Mesendoderm (in vitro differentiated cells): ENCODE results near the gene WDR86.
A peak's percentile ranks its signal among the peaks of the same experiment; 100 is the strongest.

ENCODE experiments used
- DNase-seq: peaks from one replicate; pipeline ENCODE4 v3.0.0; 2013
- H2AK5ac ChIP-seq: 2 replicates; pipeline ENCODE4 v1.6.1; 2013; ENCODE audit warnings: low read length, inconsistent platforms
- H2BK120ac ChIP-seq: 2 replicates; pipeline ENCODE4 v1.6.1; 2013; ENCODE audit warnings: low read depth, mild to moderate bottlenecking, low read length, moderate library complexity, mixed read lengths
- H2BK15ac ChIP-seq: replicated peaks from 2 replicates; pipeline ENCODE4 v1.6.1; 2013; ENCODE audit warnings: low read depth, mild to moderate bottlenecking, moderate library complexity
- H2BK5ac ChIP-seq: 2 replicates; pipeline ENCODE4 v1.6.1; 2013; ENCODE audit warnings: low read length, inconsistent platforms
- H3K18ac ChIP-seq: 2 replicates; pipeline ENCODE4 v1.6.1; 2013; ENCODE audit warnings: mild to moderate bottlenecking, low read length, mixed read lengths
- H3K23ac ChIP-seq: one replicate; pipeline ENCODE4 v1.6.1; 2013; ENCODE audit warnings: low read length
- H3K27ac ChIP-seq: 2 replicates; pipeline ENCODE4 v1.5.1; 2013; ENCODE audit warnings: low read depth, mild to moderate bottlenecking, inconsistent platforms, low read length, moderate library complexity
- H3K27me3 ChIP-seq: 2 replicates; pipeline ENCODE4 v1.6.1; 2013; ENCODE audit warnings: low read length, control low read depth, mild to moderate bottlenecking, inconsistent platforms; ENCODE audit not compliant: insufficient read depth, poor library complexity
- H3K36me3 ChIP-seq: 2 replicates; pipeline ENCODE4 v1.6.1; 2013; ENCODE audit warnings: low read length, inconsistent platforms; ENCODE audit not compliant: control insufficient read depth, insufficient read depth
- H3K4ac ChIP-seq: one replicate; pipeline ENCODE4 v1.6.1; 2013; ENCODE audit warnings: low read depth, mild to moderate bottlenecking, low read length, moderate library complexity
- H3K4me1 ChIP-seq: 2 replicates; pipeline ENCODE4 v1.6.1; 2013; ENCODE audit warnings: low read depth, low read length, inconsistent platforms; ENCODE audit not compliant: control insufficient read depth
- H3K4me2 ChIP-seq: 2 replicates; pipeline ENCODE4 v1.6.1; 2013; ENCODE audit warnings: low read length
- H3K4me3 ChIP-seq: 2 replicates; pipeline ENCODE4 v1.5.1; 2013; ENCODE audit warnings: mild to moderate bottlenecking, low read length
- H3K56ac ChIP-seq: one replicate; pipeline ENCODE4 v1.6.1; 2013; ENCODE audit warnings: low read length
- H3K79me1 ChIP-seq: 2 replicates; pipeline ENCODE4 v1.6.1; 2013; ENCODE audit warnings: low read length, inconsistent platforms
- H3K79me2 ChIP-seq: 2 replicates; pipeline ENCODE4 v1.6.1; 2013; ENCODE audit warnings: mild to moderate bottlenecking, low read length; ENCODE audit not compliant: control insufficient read depth, insufficient read depth
- H3K9ac ChIP-seq: 2 replicates; pipeline ENCODE4 v1.6.1; 2013; ENCODE audit warnings: low read length, inconsistent platforms
- H4K5ac ChIP-seq: one replicate; pipeline ENCODE4 v1.6.1; 2013; ENCODE audit warnings: low read length
- H4K8ac ChIP-seq: one replicate; pipeline ENCODE4 v1.6.1; 2013; ENCODE audit warnings: low read depth, mild to moderate bottlenecking, control low read depth, low read length, moderate library complexity
- WGBS: extraction: QIAGEN DNeasy Blood & Tissue Kit; methylation state at CpG from one replicate; pipeline ENCODE4 v1.1.7; 2013; ENCODE audit warnings: low lambda C conversion rate, missing lambda C conversion rate; ENCODE audit not compliant: insufficient coverage; ENCODE audit errors: extremely low coverage; 5-methylcytosine and 5-hydroxymethylcytosine counted together

The WDR86 gene

DNA sequence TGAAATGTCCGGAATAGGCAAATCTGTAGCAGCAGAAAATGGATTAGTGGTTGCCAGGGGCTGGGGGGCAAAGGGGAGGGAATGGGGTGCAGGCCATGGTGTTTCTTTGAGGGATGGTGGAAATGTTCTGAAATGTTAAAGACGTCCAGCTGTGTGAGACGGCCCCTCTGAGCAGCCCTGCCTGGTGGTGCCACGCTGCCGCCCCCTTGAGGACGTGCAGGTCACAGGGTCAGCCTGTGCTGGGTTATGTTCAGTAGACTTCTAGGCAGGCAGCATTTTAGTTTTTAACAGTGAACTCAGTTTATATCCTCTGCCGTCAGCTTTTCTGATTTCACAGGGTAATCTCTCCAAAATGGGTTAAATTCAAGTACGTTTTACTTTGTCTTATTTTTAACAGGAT lies 58.8 kb downstream of the WDR86 start:
- H3K4me1 ChIP-seq, result no peaks in the 10 kb centered on the region
- no peak overlapping the region for H3K9ac ChIP-seq
- H3K27ac ChIP-seq, result no peak overlapping the region
- DNase-seq, result peak; percentile 54
- H3K79me1 ChIP-seq, result no peaks in the 10 kb centered on the region
- no peak overlapping the region for H3K23ac ChIP-seq
- no peak overlapping the region for H3K56ac ChIP-seq
- no peaks in the 10 kb centered on the region for H3K27me3 ChIP-seq
- H2BK120ac ChIP-seq, result no peak overlapping the region
- no peak overlapping the region for H3K18ac ChIP-seq
- H4K8ac ChIP-seq, result no peak overlapping the region
- H3K36me3 ChIP-seq, result peaks cover 2% of the 10 kb centered on the region
- no peak overlapping the region for H4K5ac ChIP-seq
- WGBS, result no CpG with 5 or more reads among the region's 8 CpGs
- no peak overlapping the region for H3K4me3 ChIP-seq
- no peak overlapping the region for H3K4ac ChIP-seq
- H2AK5ac ChIP-seq, result no peak overlapping the region
- no peak overlapping the region for H2BK15ac ChIP-seq
- H3K79me2 ChIP-seq, result no peaks in the 10 kb centered on the region
- H2BK5ac ChIP-seq, result no peak overlapping the region
- no peak overlapping the region for H3K4me2 ChIP-seq

DNA sequence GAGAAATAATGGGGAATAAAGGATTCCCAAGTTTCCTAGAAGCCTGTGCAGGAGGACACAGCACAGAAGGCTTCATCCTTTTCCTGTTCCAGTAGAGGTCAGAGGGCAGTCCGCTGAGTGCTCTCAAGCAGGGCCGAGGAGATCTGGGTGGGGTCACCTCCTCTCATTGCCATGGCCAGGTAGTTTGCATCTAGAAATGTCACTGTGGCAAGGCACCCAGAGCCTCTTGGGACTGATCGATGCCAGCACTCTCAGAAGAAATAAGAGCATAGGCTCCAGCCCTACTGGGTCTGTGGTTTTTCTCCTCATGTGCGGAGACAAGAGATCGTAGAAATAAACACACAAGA lies 60.4 kb downstream of the WDR86 start:
- Histone ChIP-seq H3K4me2 (no peak overlapping the region), H2BK15ac (no peak overlapping the region), H3K4me1 (no peaks in the 10 kb centered on the region), H3K23ac (no peak overlapping the region), H2AK5ac (no peak overlapping the region), H2BK120ac (no peak overlapping the region), H3K36me3 (no peaks in the 10 kb centered on the region), H3K9ac (no peak overlapping the region), H3K27me3 (no peaks in the 10 kb centered on the region), H4K5ac (no peak overlapping the region), H4K8ac (no peak overlapping the region), H3K4me3 (no peak overlapping the region), H3K18ac (no peak overlapping the region), H3K27ac (no peak overlapping the region), H3K4ac (no peak overlapping the region), H3K56ac (no peak overlapping the region), H3K79me2 (no peaks in the 10 kb centered on the region), H3K79me1 (no peaks in the 10 kb centered on the region), H2BK5ac (no peak overlapping the region)
- WGBS, result no CpG with 5 or more reads among the region's 5 CpGs
- DNase-seq, result no peak

DNA sequence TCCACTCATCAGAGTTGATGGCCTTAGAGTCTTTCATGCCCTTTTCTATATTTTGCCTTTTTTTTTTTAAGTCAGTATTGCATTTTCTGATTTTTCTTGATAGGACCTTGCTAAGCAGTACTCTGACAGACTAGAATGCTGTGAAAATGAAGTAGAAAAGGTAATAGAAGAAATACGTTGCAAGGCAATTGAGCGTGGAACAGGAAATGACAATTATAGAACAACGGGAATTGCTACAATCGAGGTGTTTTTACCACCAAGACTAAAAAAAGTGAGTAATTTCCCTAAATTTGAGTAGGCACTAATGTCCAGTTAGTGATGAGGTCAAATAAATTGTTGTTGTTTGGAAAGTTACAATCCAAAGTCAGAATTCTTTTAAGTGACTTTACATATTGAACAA lies 60.9 kb downstream of the WDR86 start:
- no CpG with 5 or more reads among the region's 4 CpGs for WGBS

DNA sequence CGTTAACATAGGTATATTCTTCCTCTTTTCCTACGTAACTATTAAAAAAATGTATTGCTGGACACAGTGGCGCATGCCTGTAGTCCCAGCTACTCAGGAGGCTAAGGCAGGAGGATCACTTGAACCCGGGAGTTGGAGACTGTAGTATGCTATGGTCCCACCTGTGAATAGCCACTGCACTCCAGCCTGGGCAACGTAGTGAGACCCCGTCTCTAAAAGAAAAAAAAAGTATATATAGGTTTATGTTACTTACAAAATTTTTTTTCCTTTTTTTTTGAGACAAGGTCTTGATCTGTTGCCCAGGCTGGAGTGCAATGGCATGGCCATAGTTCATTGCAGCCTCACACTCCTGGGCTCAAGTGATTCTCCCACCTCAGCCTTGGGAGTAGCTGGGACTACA lies 62.6 kb downstream of the WDR86 start:
- H3K56ac ChIP-seq, result no peak overlapping the region
- no peak overlapping the region for H3K4me2 ChIP-seq
- H3K27ac ChIP-seq, result no peak overlapping the region
- H3K4me1 ChIP-seq, result no peaks in the 10 kb centered on the region
- H3K79me2 ChIP-seq, result peaks cover 3% of the 10 kb centered on the region
- H4K5ac ChIP-seq, result no peak overlapping the region
- H3K36me3 ChIP-seq, result no peaks in the 10 kb centered on the region
- peaks cover 3% of the 10 kb centered on the region for H3K79me1 ChIP-seq
- H3K27me3 ChIP-seq, result no peaks in the 10 kb centered on the region
- H3K9ac ChIP-seq, result no peak overlapping the region
- H2BK120ac ChIP-seq, result no peak overlapping the region
- H2AK5ac ChIP-seq, result no peak overlapping the region
- H2BK5ac ChIP-seq, result no peak overlapping the region
- H3K4me3 ChIP-seq, result no peak overlapping the region
- no peak overlapping the region for H3K23ac ChIP-seq
- no CpG with 5 or more reads among the region's 6 CpGs for WGBS
- no peak overlapping the region for H3K4ac ChIP-seq
- H3K18ac ChIP-seq, result no peak overlapping the region
- H2BK15ac ChIP-seq, result no peak overlapping the region
- DNase-seq, result no peak
- H4K8ac ChIP-seq, result no peak overlapping the region

More for the DNA sequence above, 60.9 kb downstream of the WDR86 start:
- Histone ChIP-seq H3K27ac (no peak overlapping the region), H4K5ac (no peak overlapping the region), H2AK5ac (no peak overlapping the region), H3K9ac (no peak overlapping the region), H3K56ac (no peak overlapping the region), H3K36me3 (no peaks in the 10 kb centered on the region), H4K8ac (no peak overlapping the region), H3K79me1 (no peaks in the 10 kb centered on the region), H3K4me3 (no peak overlapping the region), H3K4me2 (no peak overlapping the region), H3K18ac (no peak overlapping the region), H2BK5ac (no peak overlapping the region), H3K79me2 (no peaks in the 10 kb centered on the region), H2BK120ac (no peak overlapping the region), H3K23ac (no peak overlapping the region), H3K27me3 (no peaks in the 10 kb centered on the region), H3K4me1 (no peaks in the 10 kb centered on the region), H2BK15ac (no peak overlapping the region), H3K4ac (no peak overlapping the region)
- DNase-seq, result no peak

DNA sequence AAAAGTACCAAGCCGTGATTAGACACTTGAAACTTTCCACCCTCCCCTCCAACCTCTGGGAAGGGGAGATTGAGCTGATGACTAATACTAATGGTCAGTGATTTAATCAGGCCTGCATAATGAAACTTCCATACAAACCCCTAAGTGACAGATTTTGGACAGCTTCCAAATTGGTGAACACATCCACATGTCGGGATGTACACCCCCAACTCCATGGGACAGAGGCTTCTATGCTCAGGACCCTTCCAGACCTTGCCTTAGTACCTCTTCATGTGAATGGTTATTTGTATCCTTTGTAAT lies 63.4 kb downstream of the WDR86 start:
- Histone ChIP-seq H3K18ac (no peak overlapping the region), H3K79me1 (peaks cover 3% of the 10 kb centered on the region), H3K4ac (no peak overlapping the region), H2AK5ac (no peak overlapping the region), H3K23ac (no peak overlapping the region), H3K4me3 (no peak overlapping the region), H3K9ac (no peak overlapping the region), H3K4me1 (no peaks in the 10 kb centered on the region), H2BK15ac (no peak overlapping the region), H2BK120ac (no peak overlapping the region), H3K4me2 (no peak overlapping the region), H4K5ac (no peak overlapping the region), H4K8ac (no peak overlapping the region), H3K56ac (no peak overlapping the region), H3K79me2 (peaks cover 3% of the 10 kb centered on the region), H3K27me3 (no peaks in the 10 kb centered on the region), H3K27ac (no peak overlapping the region), H2BK5ac (no peak overlapping the region), H3K36me3 (no peaks in the 10 kb centered on the region)
- WGBS, result no CpG with 5 or more reads among the region's 2 CpGs
- no peak for DNase-seq

DNA sequence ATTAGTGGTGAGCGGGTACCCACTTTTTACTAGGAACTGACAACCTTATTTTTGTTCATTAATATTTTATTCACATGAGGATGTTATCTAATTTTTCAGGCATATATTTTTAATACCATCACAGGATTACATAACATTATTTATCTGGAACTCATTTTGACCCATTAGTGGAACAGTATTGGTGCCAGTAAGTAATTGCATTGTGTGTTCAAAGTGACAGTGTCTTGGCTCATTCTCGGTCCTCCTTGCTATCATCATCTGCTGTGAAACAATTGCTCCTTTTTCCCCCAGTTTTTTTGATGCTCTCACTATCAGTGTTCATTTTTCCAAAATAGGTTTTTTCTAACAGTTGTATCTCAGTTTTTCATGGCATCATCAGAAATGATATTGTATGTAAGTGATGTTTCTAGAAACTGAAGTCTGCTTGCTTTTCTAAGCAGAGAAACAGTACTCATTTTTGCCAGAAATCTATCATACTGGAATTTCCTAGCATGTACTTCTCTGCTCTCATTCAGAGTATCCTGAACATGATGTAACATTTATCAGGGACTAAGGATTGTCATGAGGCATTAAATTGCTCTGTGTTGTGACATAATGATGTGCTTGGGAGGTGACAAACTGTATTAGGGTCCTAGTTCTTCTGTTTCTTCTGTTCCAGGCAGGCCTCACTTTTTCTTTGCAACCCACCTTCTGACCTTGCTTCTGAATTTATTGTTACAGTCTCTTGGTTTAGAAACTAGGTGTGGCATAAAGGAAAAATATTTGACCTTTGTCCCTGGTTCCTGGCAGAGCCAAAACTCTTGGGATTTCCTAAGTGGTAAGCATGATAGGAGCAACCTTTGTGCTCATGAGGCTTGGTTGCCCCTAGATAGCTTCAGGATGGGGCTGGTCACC lies 64.0 kb downstream of the WDR86 start:
- no peaks in the 10 kb centered on the region for H3K27me3 ChIP-seq
- no peak overlapping the region for H3K4me3 ChIP-seq
- peaks cover 3% of the 10 kb centered on the region for H3K79me1 ChIP-seq
- DNase-seq, result no peak
- no peak overlapping the region for H3K23ac ChIP-seq
- H2BK120ac ChIP-seq, result no peak overlapping the region
- no peak overlapping the region for H3K4me2 ChIP-seq
- no peak overlapping the region for H2BK5ac ChIP-seq
- H3K27ac ChIP-seq, result no peak overlapping the region
- H3K79me2 ChIP-seq, result peaks cover 3% of the 10 kb centered on the region
- no CpG with 5 or more reads among the region's 2 CpGs for WGBS
- H3K9ac ChIP-seq, result no peak overlapping the region
- H3K36me3 ChIP-seq, result no peaks in the 10 kb centered on the region
- no peak overlapping the region for H4K8ac ChIP-seq
- H3K4me1 ChIP-seq, result no peaks in the 10 kb centered on the region
- no peak overlapping the region for H2AK5ac ChIP-seq
- no peak overlapping the region for H3K4ac ChIP-seq
- H4K5ac ChIP-seq, result no peak overlapping the region
- no peak overlapping the region for H3K18ac ChIP-seq
- no peak overlapping the region for H3K56ac ChIP-seq
- H2BK15ac ChIP-seq, result no peak overlapping the region
